GM12875 (cell line): ENCODE results near the gene PIN4.
A peak's percentile ranks its signal among the peaks of the same experiment; 100 is the strongest.

Experiments
- H3K4me3 ChIP-seq: one replicate; pipeline ENCODE4 v1.5.1; 2011; ENCODE audit warnings: low read depth, low read length, control low read depth
- CTCF ChIP-seq: IDR thresholded peaks from 2 replicates; pipeline ENCODE4 v1.5.1; 2011; ENCODE audit warnings: low read depth, mild to moderate bottlenecking, control low read depth, inconsistent platforms, low read length, moderate library complexity, borderline replicate concordance; ENCODE audit not compliant: insufficient read depth

Gene PIN4

GRCh38 chrX:72181178-72182125 is at the start of gene PIN4:
TSS of gene PIN4 (plus strand) at chrX:72181757. CDS start at chrX:72181786, 29 bp downstream.
- no peak for TF ChIP-seq CTCF
- peak within 1 kb of the TSS; percentile 60 for H3K4me3 ChIP-seq

GRCh38 chrX:72132456-72132855 is 49.1 kb upstream of the PIN4 start:
- H3K4me3 ChIP-seq, result no peak overlapping the region
- TF ChIP-seq CTCF, result no peak

GRCh38 chrX:72133851-72134546 is 47.6 kb upstream of the PIN4 start:
- no peak overlapping the region for H3K4me3 ChIP-seq
- TF ChIP-seq CTCF, result no peak

DNA sequence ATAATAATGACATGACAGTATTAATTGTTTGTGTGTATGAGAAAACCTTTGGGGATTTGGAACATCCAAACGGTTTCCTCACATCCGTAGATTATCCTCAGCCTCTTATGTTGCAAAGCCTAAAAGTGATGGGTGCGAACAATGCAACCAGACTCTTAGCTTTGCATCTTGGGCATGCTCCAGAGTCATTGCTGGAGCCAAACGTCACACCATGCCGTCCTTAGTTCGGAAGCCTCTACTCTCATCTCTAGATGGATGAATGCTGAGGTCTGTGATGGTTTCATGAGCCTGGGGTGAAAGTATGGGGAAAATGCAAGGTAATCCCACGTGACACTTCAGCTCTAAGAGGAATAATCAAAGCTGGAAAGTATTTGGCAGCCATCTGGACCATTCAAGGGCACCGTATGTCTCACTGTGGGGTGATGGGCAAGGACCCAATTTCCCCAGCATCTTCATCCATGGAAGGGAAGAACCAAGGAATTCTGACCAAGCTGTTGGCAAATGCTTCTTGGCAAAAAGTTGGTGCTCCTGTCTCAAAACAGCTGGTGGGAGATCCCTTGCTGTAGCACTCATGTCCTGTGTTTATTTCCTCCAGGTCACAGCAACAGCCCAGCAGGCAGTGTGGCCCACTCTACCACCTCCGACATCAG is 43.6 kb upstream of the PIN4 start:
- no peak overlapping the region for H3K4me3 ChIP-seq
- TF ChIP-seq CTCF, result no peak

DNA sequence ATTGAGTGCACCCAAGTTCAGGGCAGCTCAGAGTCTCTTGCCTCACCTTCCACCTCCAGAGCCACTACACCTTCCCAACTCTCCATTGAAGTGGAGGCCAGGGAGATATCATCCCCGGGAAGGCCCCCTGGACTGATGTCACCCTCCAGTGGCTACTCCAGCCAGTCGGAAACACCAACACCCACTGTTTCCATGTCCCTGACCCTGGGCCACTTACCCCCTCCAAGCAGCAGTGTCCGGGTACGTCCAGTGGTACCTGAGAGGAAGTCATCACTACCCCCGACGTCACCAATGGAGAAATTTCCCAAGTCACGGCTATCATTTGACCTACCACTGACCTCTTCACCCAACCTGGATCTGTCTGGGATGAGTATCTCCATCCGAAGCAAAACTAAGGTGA is 42.0 kb upstream of the PIN4 start:
- H3K4me3 ChIP-seq, result no peak overlapping the region
- no peak for TF ChIP-seq CTCF

DNA sequence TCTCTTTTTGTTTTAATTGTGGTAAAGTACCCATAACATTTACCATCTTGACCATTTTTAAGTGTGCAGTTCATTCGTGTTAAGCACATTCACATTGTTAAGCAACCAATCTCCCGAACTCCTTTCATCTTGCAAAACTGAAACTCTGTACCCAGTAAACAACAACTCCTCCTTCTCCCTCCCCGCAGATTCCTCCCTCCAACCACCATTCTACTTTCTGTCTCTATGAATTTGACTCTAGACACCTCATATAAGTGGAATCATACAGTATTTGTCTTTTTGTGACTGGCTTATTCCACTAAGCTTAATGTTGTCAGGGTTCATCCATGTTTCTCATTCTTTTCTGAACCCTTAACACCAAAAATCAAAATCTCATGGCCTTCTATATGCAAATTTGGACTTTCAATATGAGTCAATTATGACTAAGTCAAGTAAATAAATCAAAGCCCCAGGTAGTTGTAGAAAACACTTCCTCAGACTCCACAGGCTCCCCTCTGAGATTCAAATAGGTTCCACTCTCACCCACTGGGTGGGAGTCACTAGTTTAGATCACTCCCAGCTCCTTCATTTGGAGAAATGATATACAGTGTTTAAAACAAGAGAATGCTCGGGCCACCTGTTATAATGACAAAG is 40.1 kb upstream of the PIN4 start:
- TF ChIP-seq CTCF, result no peak

More for the DNA sequence above, 40.1 kb upstream of the PIN4 start:
- H3K4me3 ChIP-seq, result no peak overlapping the region
